Measurements from ENCODE around the gene FBXO9.
"Not testable (repeated sequence)": the region's sequence is repeated elsewhere in the genome, so short reads cannot be mapped to it uniquely, and the experiment has no call there.

Gene FBXO9

DNA sequence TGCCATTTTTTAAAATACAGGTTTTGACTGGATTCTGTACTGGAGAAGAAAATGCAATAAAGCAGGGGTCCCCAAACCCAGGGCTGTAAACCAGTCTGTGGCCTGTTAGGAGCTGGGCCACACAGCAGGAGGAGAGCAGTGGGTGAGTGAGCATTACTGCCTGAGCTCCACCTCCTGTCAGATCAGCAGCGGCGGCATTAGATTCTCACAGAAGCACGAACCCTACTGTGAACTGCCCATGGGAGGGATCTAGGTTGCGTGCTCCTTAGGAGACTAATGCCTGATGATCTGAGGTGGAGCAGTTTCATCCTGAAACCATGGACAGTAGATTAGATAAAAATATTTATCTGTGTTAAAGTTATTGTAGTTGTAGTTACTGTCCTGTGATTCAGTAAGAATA is 21.1 kb upstream of the FBXO9 start:
- DNase-seq (ENCODE audit: low read depth): no peak
- TF ChIP-seq, protein P1, sequence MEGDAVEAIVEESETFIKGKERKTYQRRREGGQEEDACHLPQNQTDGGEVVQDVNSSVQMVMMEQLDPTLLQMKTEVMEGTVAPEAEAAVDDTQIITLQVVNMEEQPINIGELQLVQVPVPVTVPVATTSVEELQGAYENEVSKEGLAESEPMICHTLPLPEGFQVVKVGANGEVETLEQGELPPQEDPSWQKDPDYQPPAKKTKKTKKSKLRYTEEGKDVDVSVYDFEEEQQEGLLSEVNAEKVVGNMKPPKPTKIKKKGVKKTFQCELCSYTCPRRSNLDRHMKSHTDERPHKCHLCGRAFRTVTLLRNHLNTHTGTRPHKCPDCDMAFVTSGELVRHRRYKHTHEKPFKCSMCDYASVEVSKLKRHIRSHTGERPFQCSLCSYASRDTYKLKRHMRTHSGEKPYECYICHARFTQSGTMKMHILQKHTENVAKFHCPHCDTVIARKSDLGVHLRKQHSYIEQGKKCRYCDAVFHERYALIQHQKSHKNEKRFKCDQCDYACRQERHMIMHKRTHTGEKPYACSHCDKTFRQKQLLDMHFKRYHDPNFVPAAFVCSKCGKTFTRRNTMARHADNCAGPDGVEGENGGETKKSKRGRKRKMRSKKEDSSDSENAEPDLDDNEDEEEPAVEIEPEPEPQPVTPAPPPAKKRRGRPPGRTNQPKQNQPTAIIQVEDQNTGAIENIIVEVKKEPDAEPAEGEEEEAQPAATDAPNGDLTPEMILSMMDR (IDR thresholded peaks at IDR 0.05; ENCODE audit: low read depth, low read length, missing control alignments): no peak
- H3K4me3 ChIP-seq (ENCODE audit: low read depth, low read length): no peak overlapping the region
- in situ Hi-C loops (cut with HindIII; ENCODE audit: low sequenced_read_pairs): no loop called here

DNA sequence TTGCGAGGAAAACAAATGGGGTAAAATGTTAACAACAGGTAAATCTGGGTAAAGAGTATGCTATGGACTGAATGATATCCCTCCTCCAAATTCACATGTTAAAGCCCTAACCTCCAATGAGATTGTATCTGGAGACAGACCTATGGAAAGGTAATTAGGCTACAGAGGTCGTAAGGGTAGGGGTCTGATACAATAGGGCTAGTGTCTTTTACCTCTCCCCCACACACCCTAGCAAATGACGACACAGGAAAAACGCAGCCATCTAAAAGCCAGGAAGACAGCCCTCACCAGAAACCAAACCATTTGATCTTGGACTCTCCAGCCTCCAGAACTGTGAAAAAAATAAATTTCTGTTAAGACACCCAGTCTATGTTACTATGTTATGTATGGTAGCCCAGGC is 20.6 kb upstream of the FBXO9 start:
- TF ChIP-seq, protein P1 (IDR thresholded peaks at IDR 0.05; ENCODE audit: low read depth, low read length, missing control alignments): no peak
- in situ Hi-C loops (cut with HindIII; ENCODE audit: low sequenced_read_pairs): no loop called here
- no peak for DNase-seq (ENCODE audit: low read depth)
- H3K4me3 ChIP-seq (ENCODE audit: low read depth, low read length): no peak overlapping the region

DNA sequence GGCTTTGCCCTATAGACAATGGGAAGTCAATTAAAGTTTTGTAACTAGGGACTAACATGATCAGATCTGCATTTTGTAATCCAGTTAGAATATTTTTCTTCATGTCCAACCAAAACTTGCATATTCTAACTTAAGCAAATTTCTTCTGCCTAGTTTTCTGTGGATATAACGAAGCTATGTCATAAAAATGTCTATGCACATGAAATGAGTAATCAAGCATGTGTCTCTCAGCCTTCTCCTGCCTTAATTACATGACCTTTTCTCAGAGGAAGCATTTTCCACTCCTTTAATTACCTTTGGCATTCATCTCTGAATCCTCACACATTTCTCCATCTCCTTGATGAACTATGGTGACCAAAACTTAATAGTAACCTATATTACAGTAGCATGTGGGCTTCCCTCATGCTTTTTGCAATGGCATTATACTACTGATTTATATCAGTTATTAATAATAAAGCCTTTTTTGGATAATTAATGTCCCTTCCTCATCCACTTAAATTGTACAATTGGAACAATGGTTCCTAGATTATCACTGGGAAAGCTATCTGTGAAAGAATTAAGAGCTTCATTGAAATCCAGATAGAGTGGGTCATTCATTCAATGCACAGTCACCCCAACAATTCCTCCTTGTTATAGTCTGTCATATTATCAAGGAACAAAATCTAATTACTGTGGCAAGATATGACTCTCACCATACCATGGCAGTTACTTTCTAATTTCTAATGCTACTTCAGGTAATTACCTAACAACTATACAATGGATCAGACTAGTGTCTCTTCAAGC is 19.1 kb upstream of the FBXO9 start:
- in situ Hi-C loops (cut with HindIII; ENCODE audit: low sequenced_read_pairs): no loop called here
- no peak for DNase-seq (ENCODE audit: low read depth)
- H3K4me3 ChIP-seq (ENCODE audit: low read depth, low read length): no peak overlapping the region
- TF ChIP-seq, protein P1 (IDR thresholded peaks at IDR 0.05; ENCODE audit: low read depth, low read length, missing control alignments): no peak

DNA sequence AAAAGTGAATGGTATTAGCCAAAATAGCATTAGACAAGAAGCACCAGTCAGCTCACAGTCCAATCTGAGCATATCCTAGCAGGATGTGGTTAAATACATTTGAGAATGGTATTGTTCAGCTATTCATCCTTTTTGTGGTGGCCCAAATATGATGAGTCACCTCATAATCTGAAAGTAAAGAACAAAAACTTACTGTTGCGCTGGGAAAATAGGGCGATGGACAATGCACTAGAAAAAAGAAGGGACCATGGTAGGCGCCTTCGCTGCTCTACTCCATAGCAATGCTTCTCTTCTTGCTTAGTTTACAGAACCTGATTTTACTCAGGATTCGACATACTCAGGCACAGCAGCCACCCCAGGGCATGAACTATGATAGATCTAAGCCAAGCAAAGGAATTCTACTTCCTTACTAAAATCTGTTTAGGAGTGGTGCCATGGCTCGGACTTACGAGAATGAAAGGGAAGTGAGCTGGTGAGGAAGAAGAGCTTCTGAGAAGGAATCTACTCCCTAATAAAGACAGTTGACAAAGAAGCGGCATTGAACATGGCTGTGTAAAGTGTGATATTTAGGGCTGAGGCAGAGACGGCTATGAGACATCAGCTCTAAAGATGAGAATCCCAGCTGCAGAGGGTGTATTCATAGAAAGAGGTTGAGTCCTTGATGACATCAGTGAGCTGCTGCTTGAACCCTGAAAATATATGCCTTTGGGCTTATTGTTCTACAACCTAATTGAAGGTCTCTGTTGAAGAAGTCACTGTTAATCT is 16.6 kb upstream of the FBXO9 start:
- DNase-seq (ENCODE audit: low read depth): peak; percentile 92
- in situ Hi-C loops (cut with HindIII; ENCODE audit: low sequenced_read_pairs): no loop called here
- TF ChIP-seq, protein P1 (IDR thresholded peaks at IDR 0.05; ENCODE audit: low read depth, low read length, missing control alignments): no peak
- no peak overlapping the region for H3K4me3 ChIP-seq (ENCODE audit: low read depth, low read length)

DNA sequence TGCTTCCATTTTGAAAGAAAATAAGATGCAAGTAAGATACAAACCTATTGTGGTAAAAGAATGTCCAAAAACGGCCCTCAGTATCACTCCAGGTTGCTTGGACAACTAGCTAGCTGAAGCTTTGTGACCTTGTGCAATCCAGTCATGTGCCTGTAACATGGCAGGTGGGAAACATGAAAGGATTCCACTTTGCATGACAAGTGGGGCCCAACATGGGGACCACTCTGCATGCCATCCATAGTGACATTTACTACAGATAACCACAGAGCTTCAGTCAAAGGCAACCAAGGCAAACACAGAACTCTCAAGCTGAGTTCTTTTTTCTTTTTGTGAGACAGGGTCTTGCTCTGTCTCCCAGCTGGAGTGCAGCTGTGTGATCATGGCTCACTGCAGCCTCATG is 15.8 kb upstream of the FBXO9 start:
- in situ Hi-C loops (cut with HindIII; ENCODE audit: low sequenced_read_pairs): no loop called here
- TF ChIP-seq, protein P1 (IDR thresholded peaks at IDR 0.05; ENCODE audit: low read depth, low read length, missing control alignments): no peak
- no peak for DNase-seq (ENCODE audit: low read depth)
- no peak overlapping the region for H3K4me3 ChIP-seq (ENCODE audit: low read depth, low read length)

DNA sequence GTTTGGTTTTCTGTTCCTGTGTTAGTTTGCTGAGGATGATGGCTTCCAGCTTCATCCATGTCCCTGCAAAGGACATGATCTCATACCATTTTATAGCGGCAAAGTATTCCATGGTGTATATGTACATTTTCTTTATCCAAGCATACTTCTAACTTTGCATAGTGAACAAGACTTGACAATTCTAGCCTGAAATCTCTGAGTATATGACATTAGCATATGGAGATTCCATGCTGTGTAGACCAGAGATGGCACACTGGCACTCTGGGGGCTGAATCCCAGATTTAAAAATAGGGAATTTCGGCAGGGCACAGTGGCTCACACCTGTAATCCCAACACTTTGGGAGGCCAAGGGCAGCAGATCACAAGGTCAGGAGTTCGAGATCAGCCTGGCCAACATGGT is 13.1 kb upstream of the FBXO9 start:
- H3K4me3 ChIP-seq (ENCODE audit: low read depth, low read length); in situ Hi-C loops (cut with HindIII; ENCODE audit: low sequenced_read_pairs); DNase-seq (ENCODE audit: low read depth): not testable (repeated sequence)

DNA sequence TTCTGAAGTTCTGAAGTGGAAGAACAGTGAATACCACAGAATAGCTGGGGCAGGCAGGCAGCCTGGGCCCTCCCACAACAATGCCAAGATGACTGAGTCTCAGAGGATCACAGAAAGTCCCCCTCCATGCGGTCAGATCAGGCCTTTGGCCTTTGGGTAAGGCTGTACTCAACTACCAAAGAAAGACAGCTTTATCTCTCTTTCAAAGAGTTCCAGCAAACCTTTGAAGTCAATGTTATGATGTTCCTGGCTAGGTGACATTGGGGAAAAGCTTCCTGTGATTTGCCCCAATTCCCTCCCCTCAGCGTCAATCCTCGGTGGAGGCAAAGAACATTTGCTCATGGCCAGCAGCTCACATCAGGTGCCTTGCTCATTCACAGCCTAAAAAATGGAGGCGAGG is 10.7 kb upstream of the FBXO9 start:
- DNase-seq (ENCODE audit: low read depth): no peak

More for the DNA sequence above, 10.7 kb upstream of the FBXO9 start:
- no peak overlapping the region for H3K4me3 ChIP-seq (ENCODE audit: low read depth, low read length)
- in situ Hi-C loops (cut with HindIII; ENCODE audit: low sequenced_read_pairs): no loop called here
- TF ChIP-seq, protein P1 (IDR thresholded peaks at IDR 0.05; ENCODE audit: low read depth, low read length, missing control alignments): no peak
